ENCODE measurements around the gene ARL8B. TPM values are rescaled to one million over a fixed set of nuclear protein-coding genes. Genes with fewer than 3 reads are reported as not detected.

Gene ARL8B
- total RNA-seq, 1 donor from 2014 or later = 39.3 TPM

DNA sequence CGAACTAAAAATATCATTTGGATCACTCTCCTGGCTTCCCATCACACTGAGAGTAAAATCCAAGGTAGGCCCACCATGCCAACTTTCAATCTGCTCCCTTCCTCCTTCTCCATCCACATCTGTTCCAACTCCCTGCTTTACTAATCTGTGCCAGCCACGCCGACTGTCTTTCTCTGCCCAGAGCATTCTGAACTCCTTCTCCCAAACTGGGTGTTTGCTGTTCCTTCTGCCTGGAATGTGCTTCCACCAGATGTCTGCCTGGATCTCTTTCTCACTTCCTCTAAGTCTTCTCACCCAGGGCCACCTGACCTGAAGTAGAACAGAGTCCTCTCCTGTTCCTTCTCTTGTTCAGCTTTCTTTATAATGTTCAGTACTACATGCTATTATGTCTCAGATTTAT is 5.6 kb upstream of the ARL8B start:
- H2AFZ ChIP-seq (replicated peaks) = no peak overlapping the region

GRCh38 chr3:5120446-5120845 is 1.6 kb upstream of the ARL8B start:
- TF ChIP-seq, protein P1, sequence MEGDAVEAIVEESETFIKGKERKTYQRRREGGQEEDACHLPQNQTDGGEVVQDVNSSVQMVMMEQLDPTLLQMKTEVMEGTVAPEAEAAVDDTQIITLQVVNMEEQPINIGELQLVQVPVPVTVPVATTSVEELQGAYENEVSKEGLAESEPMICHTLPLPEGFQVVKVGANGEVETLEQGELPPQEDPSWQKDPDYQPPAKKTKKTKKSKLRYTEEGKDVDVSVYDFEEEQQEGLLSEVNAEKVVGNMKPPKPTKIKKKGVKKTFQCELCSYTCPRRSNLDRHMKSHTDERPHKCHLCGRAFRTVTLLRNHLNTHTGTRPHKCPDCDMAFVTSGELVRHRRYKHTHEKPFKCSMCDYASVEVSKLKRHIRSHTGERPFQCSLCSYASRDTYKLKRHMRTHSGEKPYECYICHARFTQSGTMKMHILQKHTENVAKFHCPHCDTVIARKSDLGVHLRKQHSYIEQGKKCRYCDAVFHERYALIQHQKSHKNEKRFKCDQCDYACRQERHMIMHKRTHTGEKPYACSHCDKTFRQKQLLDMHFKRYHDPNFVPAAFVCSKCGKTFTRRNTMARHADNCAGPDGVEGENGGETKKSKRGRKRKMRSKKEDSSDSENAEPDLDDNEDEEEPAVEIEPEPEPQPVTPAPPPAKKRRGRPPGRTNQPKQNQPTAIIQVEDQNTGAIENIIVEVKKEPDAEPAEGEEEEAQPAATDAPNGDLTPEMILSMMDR (IDR thresholded peaks at IDR 0.05) = no peak
- no peak for TF ChIP-seq EZH2 (IDR thresholded peaks at IDR 0.05)
- no peak for TF ChIP-seq EZH2phosphoT487 (IDR thresholded peaks at IDR 0.05)
- Histone ChIP-seq H3K4me2 (no peak overlapping the region), H2AFZ (replicated peaks) (no peak overlapping the region), H3K4me1 (peaks cover 7% of the 10 kb centered on the region), H3K79me2 (ENCODE audit: low read depth) (peaks cover 34% of the 10 kb centered on the region), H3F3A (ENCODE audit: low read depth) (no peaks in the 10 kb centered on the region), H3K36me3 (no peaks in the 10 kb centered on the region), H3K9ac (no peak overlapping the region), H3K27me3 (no peaks in the 10 kb centered on the region), H4K20me1 (ENCODE audit: low read depth) (peaks cover 17% of the 10 kb centered on the region), H3K27ac (no peak overlapping the region), H3K9me3 (ENCODE audit: low read depth) (no peaks in the 10 kb centered on the region), H3K4me3 (no peak overlapping the region)
- H3K36me3 Mint-ChIP-seq = no peaks in the 10 kb centered on the region
- H3K9me3 Mint-ChIP-seq = peaks cover 2% of the 10 kb centered on the region
- H3K27me3 Mint-ChIP-seq (ENCODE audit: insufficient read depth, low read depth) = no peaks in the 10 kb centered on the region
- H3K4me1 Mint-ChIP-seq = peaks cover 14% of the 10 kb centered on the region
- no peak for DNase-seq (ENCODE audit: low spot score)
- H3K27ac Mint-ChIP-seq = no peak overlapping the region
- H3K4me3 Mint-ChIP-seq = no peak overlapping the region

More for the DNA sequence above, 5.6 kb upstream of the ARL8B start:
- Mint-ChIP-seq H3K27me3 (ENCODE audit: insufficient read depth, low read depth) (no peaks in the 10 kb centered on the region), H3K36me3 (no peaks in the 10 kb centered on the region), H3K4me3 (no peak overlapping the region), H3K4me1 (no peaks in the 10 kb centered on the region), H3K9me3 (peaks cover 2% of the 10 kb centered on the region), H3K27ac (no peak overlapping the region)
- DNase-seq (ENCODE audit: low spot score) = no peak
- no peaks in the 10 kb centered on the region for H3K4me1 ChIP-seq
- H4K20me1 ChIP-seq (ENCODE audit: low read depth) = no peaks in the 10 kb centered on the region
- H3K27me3 ChIP-seq = no peaks in the 10 kb centered on the region
- no peak overlapping the region for H3K9ac ChIP-seq
- H3K4me3 ChIP-seq = no peak overlapping the region
- H3K9me3 ChIP-seq (ENCODE audit: low read depth) = no peaks in the 10 kb centered on the region
- H3F3A ChIP-seq (ENCODE audit: low read depth) = no peaks in the 10 kb centered on the region
- H3K36me3 ChIP-seq = no peaks in the 10 kb centered on the region
- H3K4me2 ChIP-seq = no peak overlapping the region
- no peaks in the 10 kb centered on the region for H3K79me2 ChIP-seq (ENCODE audit: low read depth)
- no peak for TF ChIP-seq EZH2 (IDR thresholded peaks at IDR 0.05)
- TF ChIP-seq, protein P1 (IDR thresholded peaks at IDR 0.05) = no peak
- no peak for TF ChIP-seq EZH2phosphoT487 (IDR thresholded peaks at IDR 0.05)
- H3K27ac ChIP-seq = no peak overlapping the region

DNA sequence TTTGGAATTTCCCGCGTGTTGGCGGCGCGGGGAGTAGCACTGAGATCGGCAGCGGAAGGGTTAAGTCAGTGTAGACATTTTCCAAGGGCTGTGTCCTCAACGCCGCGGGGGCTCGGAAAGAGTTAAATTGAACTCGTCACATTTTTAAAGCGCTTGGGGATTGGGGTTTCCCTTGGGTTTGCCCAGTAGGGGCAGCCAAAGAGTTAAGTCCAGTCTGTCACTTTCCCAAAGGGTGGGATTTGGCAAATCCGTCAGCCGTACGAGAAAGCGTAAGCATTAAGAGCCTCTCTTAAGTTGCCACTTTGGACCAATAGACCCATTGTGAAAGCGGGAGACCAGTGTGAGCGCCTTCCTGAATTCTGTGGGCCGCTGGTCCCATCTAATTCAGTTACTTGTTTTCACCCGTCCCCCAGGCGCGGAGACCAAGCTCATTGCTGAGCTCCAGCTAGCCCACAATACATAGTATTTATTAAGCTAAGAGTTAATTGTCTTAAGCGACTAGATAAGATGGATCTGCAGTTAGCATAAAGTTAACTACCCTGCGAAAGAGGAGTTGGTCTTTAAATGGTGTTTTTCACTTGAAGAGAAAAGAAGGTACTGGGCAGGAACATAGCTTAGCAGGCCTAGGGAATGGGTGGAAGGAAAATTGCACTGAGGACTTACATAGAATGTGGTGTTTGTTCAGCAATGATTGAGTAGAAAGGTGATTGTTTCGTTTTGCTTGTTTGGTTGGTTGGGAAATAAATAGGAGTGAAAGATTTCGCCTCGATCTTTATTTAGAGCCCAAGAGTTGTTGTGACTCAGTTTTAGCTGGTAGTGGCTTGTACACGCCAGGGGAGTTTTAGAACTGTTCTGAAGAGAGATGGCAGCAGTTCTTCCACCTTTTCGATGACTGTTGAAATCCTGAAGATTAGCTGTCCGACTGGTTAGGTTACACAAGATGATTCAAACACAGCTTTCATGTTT is 932 bp downstream of the ARL8B start:
- no peaks in the 10 kb centered on the region for H3K27me3 Mint-ChIP-seq (ENCODE audit: insufficient read depth, low read depth)
- Histone ChIP-seq H3K9me3 (ENCODE audit: low read depth) (no peaks in the 10 kb centered on the region), H3K27me3 (no peaks in the 10 kb centered on the region), H3F3A (ENCODE audit: low read depth) (no peaks in the 10 kb centered on the region), H3K36me3 (no peaks in the 10 kb centered on the region), H4K20me1 (ENCODE audit: low read depth) (peaks cover 20% of the 10 kb centered on the region), H3K79me2 (ENCODE audit: low read depth) (peaks cover 59% of the 10 kb centered on the region), H3K9ac (peak overlapping the region; percentile 62), H3K4me2 (peak overlapping the region; percentile 92), H3K27ac (peak overlapping the region; percentile 77), H2AFZ (replicated peaks) (peak overlapping the region; percentile 55), H3K4me3 (peak overlapping the region; percentile 95), H3K4me1 (peaks cover 7% of the 10 kb centered on the region)
- peak overlapping the region; percentile 3 for H3K27ac Mint-ChIP-seq
- peaks cover 2% of the 10 kb centered on the region for H3K36me3 Mint-ChIP-seq
- TF ChIP-seq, protein P1 (IDR thresholded peaks at IDR 0.05) = peak; percentile 34
- no peak for TF ChIP-seq EZH2phosphoT487 (IDR thresholded peaks at IDR 0.05)
- no peaks in the 10 kb centered on the region for H3K9me3 Mint-ChIP-seq
- peak overlapping the region; percentile 98 for H3K4me3 Mint-ChIP-seq
- peaks cover 14% of the 10 kb centered on the region for H3K4me1 Mint-ChIP-seq
- peak; percentile 82 for DNase-seq (ENCODE audit: low spot score)
